K562 (cell line): ENCODE data around the gene PRIM1. TPM values are rescaled to one million over a fixed set of nuclear protein-coding genes. Genes with fewer than 3 reads are reported as not detected.

Experiments used
- GABPB1 ChIP-seq: sonication (generic); formaldehyde crosslinking; IDR thresholded peaks from 2 replicates; pipeline ENCODE4 v1.8.0; 2022; ENCODE audit warnings: mild to moderate bottlenecking, missing genetic modification reagents
- NFYB ChIP-seq: IDR thresholded peaks from 2 replicates; pipeline ENCODE4 v1.6.1; 2011; ENCODE audit warnings: mild to moderate bottlenecking, moderate library complexity; ENCODE audit not compliant: insufficient read length; ENCODE audit errors: extremely low read depth
- SIN3A ChIP-seq, 2 experiments: fragments of 150-350 bp in 1 of 2; IDR thresholded peaks; 2 replicates each; pipeline ENCODE4 v1.6.1; 2011 to 2016; ENCODE audit warnings: borderline replicate concordance in 2 of 2, low read depth in 2 of 2, low read length in 2 of 2, mild to moderate bottlenecking in 2 of 2, moderate library complexity in 2 of 2; ENCODE audit not compliant: control insufficient read depth in 1 of 2
- SRF ChIP-seq, 2 experiments: fragments of 250-450, 450-650 bp in 1 of 2; sonication (Bioruptor Pico) in 1 of 2; sonication (generic) in 1 of 2; formaldehyde crosslinking; IDR thresholded peaks; 2 replicates each; pipeline versions ENCODE4 v1.5.0 to v1.5.1; 2020 to 2022; ENCODE audit warnings: mild to moderate bottlenecking in 1 of 2, missing genetic modification reagents in 1 of 2
- ZNF140 ChIP-seq: fragments of 250-450 bp; sonication (Bioruptor Pico); IDR thresholded peaks from 2 replicates; pipeline ENCODE4 v1.8.0; 2021; ENCODE audit warnings: moderate library complexity, mild to moderate bottlenecking, inconsistent platforms
- ZNF75A ChIP-seq: fragments of 450-650 bp; formaldehyde crosslinking; IDR thresholded peaks from 2 replicates; pipeline ENCODE4 v1.4.0; 2020; ENCODE audit warnings: mild to moderate bottlenecking
- polyA plus RNA-seq, 8 experiments: library from polyadenylated mRNA; depleted of rRNA in 4 of 8; stranded (reverse) in 5 of 8; unstranded in 3 of 8; fragments of >200 nt; fragmentation: Nextera tagmentation in 2 of 8; fragmentation: Illumina TruSeq in 1 of 8; extraction: Ambion mirVana in 2 of 8; extraction: Trizol in 1 of 8; gene quantifications; 2 replicates each; pipeline versions ENCODE4 v1.2.1 to v1.2.3, GENCODE V29; 2011 to 2014; ENCODE audit warnings: inconsistent platforms in 1 of 8, missing spikeins in 1 of 8
- total RNA-seq, 7 experiments: library from RNA; depleted of rRNA in 6 of 7; stranded (reverse); fragments of >200 nt in 6 of 7; fragmentation: Illumina TruSeq in 2 of 7; extraction: Trizol in 2 of 7; gene quantifications; 2 replicates each; pipeline versions ENCODE4 v1.2.1 to v1.2.3, GENCODE V29; 2011 to 2021; ENCODE audit warnings: low replicate concordance in 1 of 7
- TF ChIP-seq, protein P1 (sequence below): sonication (generic); formaldehyde crosslinking; IDR thresholded peaks from 2 replicates; pipeline ENCODE4 v1.8.0; 2022; ENCODE audit warnings: missing genetic modification reagents, mild to moderate bottlenecking, borderline replicate concordance
- TF ChIP-seq, protein P2 (sequence below): fragments of 450-650 bp; IDR thresholded peaks from 2 replicates; pipeline ENCODE4 v1.6.1; 2017; ENCODE audit warnings: antibody characterized with exemption, mild to moderate bottlenecking
- TF ChIP-seq, protein P3 (sequence below), 2 experiments: fragments of 450-650 bp; IDR thresholded peaks; 2 replicates each; pipeline ENCODE4 v1.6.1; 2018; ENCODE audit warnings: mild to moderate bottlenecking in 2 of 2, low read depth in 1 of 2; ENCODE audit not compliant: partially characterized antibody in 2 of 2
- TF ChIP-seq, protein P4 (sequence below): fragments of 450-650 bp; IDR thresholded peaks from 2 replicates; pipeline ENCODE4 v1.6.1; 2018; ENCODE audit not compliant: partially characterized antibody

Gene PRIM1
- total and polyA plus RNA-seq, 9 of the 15 experiments (the other 6 are each of a cell fraction or from before 2014, with no cell fraction given), result 67.2 to 179 (median 140) TPM

DNA sequence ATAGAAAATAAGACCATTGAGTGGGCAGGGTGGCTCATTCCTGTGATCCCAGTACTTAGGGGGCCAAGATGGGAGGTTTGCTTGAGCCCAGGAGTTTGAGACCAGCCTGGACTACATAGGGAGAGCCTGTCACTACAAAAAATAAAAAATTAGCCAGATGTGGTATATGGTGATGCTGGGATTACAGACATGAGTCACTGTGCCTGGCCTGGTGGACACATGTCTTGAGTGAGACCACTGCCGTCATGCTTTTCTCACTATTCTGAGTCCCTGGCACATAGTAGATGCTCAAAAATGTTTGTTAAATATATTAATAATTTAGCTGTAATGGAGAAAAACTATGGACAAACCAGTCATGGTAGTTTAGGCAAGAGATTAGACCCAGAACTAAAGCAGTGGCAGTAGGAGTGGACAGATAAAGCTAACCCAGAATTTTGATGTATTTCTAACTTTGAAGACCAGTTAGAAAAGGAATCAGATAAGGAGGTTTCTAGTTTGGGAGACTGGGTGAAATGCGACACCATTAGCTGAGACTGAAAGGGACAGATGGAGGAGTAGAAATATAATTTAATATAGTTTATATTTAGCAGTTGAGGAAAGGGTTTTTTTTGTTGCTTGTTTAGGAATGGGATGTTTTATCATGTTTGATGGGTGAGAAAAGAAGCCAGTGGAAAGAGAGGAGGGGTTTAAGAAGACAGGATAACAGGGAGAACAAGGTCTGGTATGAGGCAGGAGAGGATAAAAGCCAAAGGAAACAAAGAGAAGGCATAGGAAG is 56.6 kb downstream of the PRIM1 start (continued):
- TF ChIP-seq, protein P1, sequence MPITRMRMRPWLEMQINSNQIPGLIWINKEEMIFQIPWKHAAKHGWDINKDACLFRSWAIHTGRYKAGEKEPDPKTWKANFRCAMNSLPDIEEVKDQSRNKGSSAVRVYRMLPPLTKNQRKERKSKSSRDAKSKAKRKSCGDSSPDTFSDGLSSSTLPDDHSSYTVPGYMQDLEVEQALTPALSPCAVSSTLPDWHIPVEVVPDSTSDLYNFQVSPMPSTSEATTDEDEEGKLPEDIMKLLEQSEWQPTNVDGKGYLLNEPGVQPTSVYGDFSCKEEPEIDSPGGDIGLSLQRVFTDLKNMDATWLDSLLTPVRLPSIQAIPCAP, result no peak
- TF ChIP-seq ZNF140 (CRISPR knock-in tag) (no peak), SIN3A (IDR thresholded peaks at IDR 0.05; ENCODE audit: borderline replicate concordance in 2 of 2, control insufficient read depth in 1 of 2, low read depth in 2 of 2, low read length in 2 of 2) (no peak), SRF (CRISPR knock-in tag; IDR thresholded peaks at IDR 0.05) (0 out of 4 replicates have a peak, but pooled peaks of 1 of the 2 experiments have one; percentile 24), NFYB (no peak), GABPB1 (CRISPR knock-in tag) (no peak), ZNF75A (CRISPR knock-in tag) (no peak)
- TF ChIP-seq, protein P2, sequence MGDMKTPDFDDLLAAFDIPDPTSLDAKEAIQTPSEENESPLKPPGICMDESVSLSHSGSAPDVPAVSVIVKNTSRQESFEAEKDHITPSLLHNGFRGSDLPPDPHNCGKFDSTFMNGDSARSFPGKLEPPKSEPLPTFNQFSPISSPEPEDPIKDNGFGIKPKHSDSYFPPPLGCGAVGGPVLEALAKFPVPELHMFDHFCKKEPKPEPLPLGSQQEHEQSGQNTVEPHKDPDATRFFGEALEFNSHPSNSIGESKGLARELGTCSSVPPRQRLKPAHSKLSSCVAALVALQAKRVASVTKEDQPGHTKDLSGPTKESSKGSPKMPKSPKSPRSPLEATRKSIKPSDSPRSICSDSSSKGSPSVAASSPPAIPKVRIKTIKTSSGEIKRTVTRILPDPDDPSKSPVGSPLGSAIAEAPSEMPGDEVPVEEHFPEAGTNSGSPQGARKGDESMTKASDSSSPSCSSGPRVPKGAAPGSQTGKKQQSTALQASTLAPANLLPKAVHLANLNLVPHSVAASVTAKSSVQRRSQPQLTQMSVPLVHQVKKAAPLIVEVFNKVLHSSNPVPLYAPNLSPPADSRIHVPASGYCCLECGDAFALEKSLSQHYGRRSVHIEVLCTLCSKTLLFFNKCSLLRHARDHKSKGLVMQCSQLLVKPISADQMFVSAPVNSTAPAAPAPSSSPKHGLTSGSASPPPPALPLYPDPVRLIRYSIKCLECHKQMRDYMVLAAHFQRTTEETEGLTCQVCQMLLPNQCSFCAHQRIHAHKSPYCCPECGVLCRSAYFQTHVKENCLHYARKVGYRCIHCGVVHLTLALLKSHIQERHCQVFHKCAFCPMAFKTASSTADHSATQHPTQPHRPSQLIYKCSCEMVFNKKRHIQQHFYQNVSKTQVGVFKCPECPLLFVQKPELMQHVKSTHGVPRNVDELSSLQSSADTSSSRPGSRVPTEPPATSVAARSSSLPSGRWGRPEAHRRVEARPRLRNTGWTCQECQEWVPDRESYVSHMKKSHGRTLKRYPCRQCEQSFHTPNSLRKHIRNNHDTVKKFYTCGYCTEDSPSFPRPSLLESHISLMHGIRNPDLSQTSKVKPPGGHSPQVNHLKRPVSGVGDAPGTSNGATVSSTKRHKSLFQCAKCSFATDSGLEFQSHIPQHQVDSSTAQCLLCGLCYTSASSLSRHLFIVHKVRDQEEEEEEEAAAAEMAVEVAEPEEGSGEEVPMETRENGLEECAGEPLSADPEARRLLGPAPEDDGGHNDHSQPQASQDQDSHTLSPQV, result peak; percentile 87
- TF ChIP-seq, protein P3, sequence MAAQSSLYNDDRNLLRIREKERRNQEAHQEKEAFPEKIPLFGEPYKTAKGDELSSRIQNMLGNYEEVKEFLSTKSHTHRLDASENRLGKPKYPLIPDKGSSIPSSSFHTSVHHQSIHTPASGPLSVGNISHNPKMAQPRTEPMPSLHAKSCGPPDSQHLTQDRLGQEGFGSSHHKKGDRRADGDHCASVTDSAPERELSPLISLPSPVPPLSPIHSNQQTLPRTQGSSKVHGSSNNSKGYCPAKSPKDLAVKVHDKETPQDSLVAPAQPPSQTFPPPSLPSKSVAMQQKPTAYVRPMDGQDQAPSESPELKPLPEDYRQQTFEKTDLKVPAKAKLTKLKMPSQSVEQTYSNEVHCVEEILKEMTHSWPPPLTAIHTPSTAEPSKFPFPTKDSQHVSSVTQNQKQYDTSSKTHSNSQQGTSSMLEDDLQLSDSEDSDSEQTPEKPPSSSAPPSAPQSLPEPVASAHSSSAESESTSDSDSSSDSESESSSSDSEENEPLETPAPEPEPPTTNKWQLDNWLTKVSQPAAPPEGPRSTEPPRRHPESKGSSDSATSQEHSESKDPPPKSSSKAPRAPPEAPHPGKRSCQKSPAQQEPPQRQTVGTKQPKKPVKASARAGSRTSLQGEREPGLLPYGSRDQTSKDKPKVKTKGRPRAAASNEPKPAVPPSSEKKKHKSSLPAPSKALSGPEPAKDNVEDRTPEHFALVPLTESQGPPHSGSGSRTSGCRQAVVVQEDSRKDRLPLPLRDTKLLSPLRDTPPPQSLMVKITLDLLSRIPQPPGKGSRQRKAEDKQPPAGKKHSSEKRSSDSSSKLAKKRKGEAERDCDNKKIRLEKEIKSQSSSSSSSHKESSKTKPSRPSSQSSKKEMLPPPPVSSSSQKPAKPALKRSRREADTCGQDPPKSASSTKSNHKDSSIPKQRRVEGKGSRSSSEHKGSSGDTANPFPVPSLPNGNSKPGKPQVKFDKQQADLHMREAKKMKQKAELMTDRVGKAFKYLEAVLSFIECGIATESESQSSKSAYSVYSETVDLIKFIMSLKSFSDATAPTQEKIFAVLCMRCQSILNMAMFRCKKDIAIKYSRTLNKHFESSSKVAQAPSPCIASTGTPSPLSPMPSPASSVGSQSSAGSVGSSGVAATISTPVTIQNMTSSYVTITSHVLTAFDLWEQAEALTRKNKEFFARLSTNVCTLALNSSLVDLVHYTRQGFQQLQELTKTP (IDR thresholded peaks at IDR 0.05; ENCODE audit: low read depth in 1 of 2, partially characterized antibody in 2 of 2), result no peak
- TF ChIP-seq, protein P4, sequence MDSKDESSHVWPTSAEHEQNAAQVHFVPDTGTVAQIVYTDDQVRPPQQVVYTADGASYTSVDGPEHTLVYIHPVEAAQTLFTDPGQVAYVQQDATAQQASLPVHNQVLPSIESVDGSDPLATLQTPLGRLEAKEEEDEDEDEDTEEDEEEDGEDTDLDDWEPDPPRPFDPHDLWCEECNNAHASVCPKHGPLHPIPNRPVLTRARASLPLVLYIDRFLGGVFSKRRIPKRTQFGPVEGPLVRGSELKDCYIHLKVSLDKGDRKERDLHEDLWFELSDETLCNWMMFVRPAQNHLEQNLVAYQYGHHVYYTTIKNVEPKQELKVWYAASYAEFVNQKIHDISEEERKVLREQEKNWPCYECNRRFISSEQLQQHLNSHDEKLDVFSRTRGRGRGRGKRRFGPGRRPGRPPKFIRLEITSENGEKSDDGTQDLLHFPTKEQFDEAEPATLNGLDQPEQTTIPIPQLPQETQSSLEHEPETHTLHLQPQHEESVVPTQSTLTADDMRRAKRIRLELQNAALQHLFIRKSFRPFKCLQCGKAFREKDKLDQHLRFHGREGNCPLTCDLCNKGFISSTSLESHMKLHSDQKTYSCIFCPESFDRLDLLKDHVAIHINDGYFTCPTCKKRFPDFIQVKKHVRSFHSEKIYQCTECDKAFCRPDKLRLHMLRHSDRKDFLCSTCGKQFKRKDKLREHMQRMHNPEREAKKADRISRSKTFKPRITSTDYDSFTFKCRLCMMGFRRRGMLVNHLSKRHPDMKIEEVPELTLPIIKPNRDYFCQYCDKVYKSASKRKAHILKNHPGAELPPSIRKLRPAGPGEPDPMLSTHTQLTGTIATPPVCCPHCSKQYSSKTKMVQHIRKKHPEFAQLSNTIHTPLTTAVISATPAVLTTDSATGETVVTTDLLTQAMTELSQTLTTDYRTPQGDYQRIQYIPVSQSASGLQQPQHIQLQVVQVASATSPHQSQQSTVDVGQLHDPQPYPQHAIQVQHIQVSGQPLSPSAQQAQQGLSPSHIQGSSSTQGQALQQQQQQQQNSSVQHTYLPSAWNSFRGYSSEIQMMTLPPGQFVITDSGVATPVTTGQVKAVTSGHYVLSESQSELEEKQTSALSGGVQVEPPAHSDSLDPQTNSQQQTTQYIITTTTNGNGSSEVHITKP, result no peak
